Calu3 (cell line): ENCODE measurements around the gene ODF4. TPM values are rescaled to one million over a fixed set of nuclear protein-coding genes. Genes with fewer than 3 reads are reported as not detected.

Experiments used
- BruUV-seq: library from RNA; stranded (reverse); fragments of 400-500 nt; replicated peaks from 2 replicates; lab custom pipeline; 2021; lab: Mats Ljungman, UMichigan
- CTCF ChIA-PET: fragments of 300-600 bp; sonication (Branson Sonifier 250); formaldehyde crosslinking; loops from one replicate; lab custom pipeline; 2022; ENCODE audit warnings: antibody characterized with exemption; lab: Charles Lee
- DNase-seq: peaks from one replicate; pipeline ENCODE4 v3.0.0; 2022
- H3K27ac Mint-ChIP-seq: one replicate; pipeline ENCODE4 v1.8.0; 2022; ENCODE audit warnings: mixed read lengths; ENCODE audit not compliant: unreplicated experiment
- H3K27me3 Mint-ChIP-seq: one replicate; pipeline ENCODE4 v1.8.0; 2022; ENCODE audit warnings: mixed read lengths; ENCODE audit not compliant: unreplicated experiment
- H3K36me3 Mint-ChIP-seq: one replicate; pipeline ENCODE4 v1.8.0; 2022; ENCODE audit warnings: mild to moderate bottlenecking, moderate library complexity, mixed read lengths; ENCODE audit not compliant: insufficient read depth, unreplicated experiment
- H3K4me1 Mint-ChIP-seq: one replicate; pipeline ENCODE4 v1.8.0; 2022; ENCODE audit warnings: mild to moderate bottlenecking, low read depth, mixed read lengths; ENCODE audit not compliant: unreplicated experiment
- H3K4me3 Mint-ChIP-seq: one replicate; pipeline ENCODE4 v1.8.0; 2022; ENCODE audit warnings: mild to moderate bottlenecking, low read depth, moderate library complexity, mixed read lengths; ENCODE audit not compliant: unreplicated experiment
- H3K9me3 Mint-ChIP-seq: one replicate; pipeline ENCODE4 v1.8.0; 2022; ENCODE audit warnings: low read depth, mixed read lengths; ENCODE audit not compliant: unreplicated experiment
- CTCF ChIP-seq: fragments of 200-600 bp; IDR thresholded peaks from one replicate; pipeline ENCODE4 v1.8.0; 2022; ENCODE audit warnings: antibody characterized with exemption; ENCODE audit not compliant: unreplicated experiment
- intact Hi-C: fragments of 100-400 bp; cut with micrococcal nuclease; formaldehyde crosslinking; loops from one replicate; pipeline ENCODE4 v1.10.0; 2022; ENCODE audit not compliant: unreplicated experiment
- total RNA-seq: library from RNA; stranded (reverse); gene quantifications from 2 replicates; pipeline ENCODE4 v1.2.3, GENCODE V29; 2022

The ODF4 gene
- total RNA-seq, 1 experiment from 2014 or later: not detected

DNA sequence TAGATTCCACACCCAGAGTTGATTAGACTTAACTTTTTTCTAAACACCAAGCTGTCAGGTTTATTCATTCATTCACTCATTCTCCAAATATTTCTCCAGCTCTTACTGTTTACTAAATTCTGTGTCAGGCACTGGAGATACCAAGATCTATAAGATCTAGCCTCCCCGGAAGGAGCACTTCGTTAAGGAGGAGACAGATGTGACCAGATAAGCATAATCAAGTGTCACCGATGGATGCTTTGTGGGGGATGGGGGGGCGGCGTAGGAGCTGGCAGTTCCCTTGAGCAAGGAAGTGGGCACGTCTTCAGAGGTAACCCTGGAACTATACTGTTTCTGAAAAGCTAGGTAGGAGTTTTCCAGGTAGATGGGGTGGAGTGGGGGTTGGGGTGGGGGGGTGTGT lies 47.2 kb downstream of the ODF4 start:
- no TSS peak for BruUV-seq
- CTCF ChIA-PET: no interaction called here
- Mint-ChIP-seq H3K4me1 (peaks cover 15% of the 10 kb centered on the region), H3K9me3 (no peaks in the 10 kb centered on the region), H3K27me3 (no peaks in the 10 kb centered on the region), H3K36me3 (peaks cover 37% of the 10 kb centered on the region), H3K4me3 (no peak overlapping the region), H3K27ac (no peak overlapping the region)
- no peak for TF ChIP-seq CTCF
- intact Hi-C loops: no loop called here
- DNase-seq: no peak

GRCh38 chr17:8387914-8388651 lies 48.4 kb downstream of the ODF4 start:
- H3K4me1 Mint-ChIP-seq: peaks cover 15% of the 10 kb centered on the region

GRCh38 chr17:8391711-8392110 lies 52.1 kb downstream of the ODF4 start:
- peaks cover 16% of the 10 kb centered on the region for H3K27me3 Mint-ChIP-seq
- no peak for DNase-seq
- BruUV-seq: no TSS peak
- CTCF ChIA-PET: no interaction called here
- no peaks in the 10 kb centered on the region for H3K9me3 Mint-ChIP-seq
- H3K27ac Mint-ChIP-seq: no peak overlapping the region
- H3K4me1 Mint-ChIP-seq: no peaks in the 10 kb centered on the region
- intact Hi-C loops: no loop called here
- no peak for TF ChIP-seq CTCF
- no peaks in the 10 kb centered on the region for H3K36me3 Mint-ChIP-seq
- no peak overlapping the region for H3K4me3 Mint-ChIP-seq

More at GRCh38 chr17:8387914-8388651, 48.4 kb downstream of the ODF4 start:
- Mint-ChIP-seq H3K36me3 (peaks cover 24% of the 10 kb centered on the region), H3K27me3 (no peaks in the 10 kb centered on the region), H3K4me3 (no peak overlapping the region), H3K9me3 (no peaks in the 10 kb centered on the region), H3K27ac (no peak overlapping the region)
- intact Hi-C loops: no loop called here
- no peak for TF ChIP-seq CTCF
- no TSS peak for BruUV-seq
- CTCF ChIA-PET: no interaction called here
- no peak for DNase-seq

GRCh38 chr17:8392274-8392673 lies 52.6 kb downstream of the ODF4 start:
- BruUV-seq: no TSS peak
- no peak for TF ChIP-seq CTCF
- intact Hi-C loops: no loop called here
- CTCF ChIA-PET: no interaction called here
- Mint-ChIP-seq H3K36me3 (no peaks in the 10 kb centered on the region), H3K27ac (no peak overlapping the region), H3K9me3 (no peaks in the 10 kb centered on the region), H3K4me3 (no peak overlapping the region), H3K4me1 (peaks cover 2% of the 10 kb centered on the region), H3K27me3 (peaks cover 16% of the 10 kb centered on the region)
- no peak for DNase-seq
